Epithelial cell of esophagus (primary cell): ENCODE data around the gene SIDT1.

Experiments used
- DNase-seq: peaks from one replicate; pipeline ENCODE4 v3.0.0; 2010; ENCODE audit warnings: low read depth
- H3K4me3 ChIP-seq: 2 replicates; pipeline ENCODE4 v1.5.1; 2011; ENCODE audit warnings: mild to moderate bottlenecking, low read length, control low read depth
- CTCF ChIP-seq: IDR thresholded peaks from 2 replicates; pipeline ENCODE4 v1.5.1; 2011; ENCODE audit warnings: low read depth, mild to moderate bottlenecking, low read length, control low read depth, inconsistent platforms; ENCODE audit not compliant: insufficient read depth; ENCODE audit errors: missing control alignments

Gene SIDT1

DNA sequence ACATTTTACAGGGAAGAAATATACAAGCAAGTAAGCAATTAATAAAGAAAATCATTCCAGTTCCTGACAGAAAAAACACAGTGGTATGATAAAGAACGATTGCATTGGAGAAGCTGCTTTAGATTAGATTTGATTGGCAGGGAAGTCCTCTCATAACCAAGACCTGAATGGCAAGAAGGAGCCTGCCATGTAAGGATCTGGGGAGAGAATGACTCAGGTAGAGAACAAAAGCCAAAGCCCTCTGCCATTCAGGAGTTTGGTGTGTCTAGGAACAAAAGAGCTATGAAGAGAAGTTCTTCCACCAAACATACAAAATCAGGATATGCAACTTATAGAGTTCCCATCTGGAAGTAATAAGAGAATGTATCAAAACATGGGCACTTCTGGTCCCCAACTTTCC is 57.6 kb downstream of the SIDT1 start:
- TF ChIP-seq CTCF: no peak
- peak; percentile 74 for DNase-seq
- H3K4me3 ChIP-seq: no peak overlapping the region

GRCh38 chr3:113590983-113591382 is 58.6 kb downstream of the SIDT1 start:
- TF ChIP-seq CTCF: no peak
- H3K4me3 ChIP-seq: no peak overlapping the region
- DNase-seq: no peak

- no peak for DNase-seq
- H3K4me3 ChIP-seq: no peak overlapping the region
- no peak for TF ChIP-seq CTCF
These were observed 61.7 kb downstream of the SIDT1 start for GRCh38 chr3:113594066-113594465.

- DNase-seq: no peak
- no peak overlapping the region for H3K4me3 ChIP-seq
- no peak for TF ChIP-seq CTCF
These were observed 65.4 kb downstream of the SIDT1 start for GRCh38 chr3:113597596-113598354.

- no peak for TF ChIP-seq CTCF
- no peak overlapping the region for H3K4me3 ChIP-seq
- DNase-seq: no peak
These were observed 68.2 kb downstream of the SIDT1 start for GRCh38 chr3:113600418-113601182.

- H3K4me3 ChIP-seq: no peak overlapping the region
- DNase-seq: no peak
- TF ChIP-seq CTCF: no peak
These were observed 68.9 kb downstream of the SIDT1 start for GRCh38 chr3:113601240-113601639.
